IPS-15b (cell line): ENCODE results near the gene PCSK5.

Experiments used
- H3K27me3 ChIP-seq: one replicate; pipeline ENCODE4 v1.6.1; 2013; ENCODE audit warnings: low read length; ENCODE audit not compliant: control insufficient read depth, insufficient read depth
- H3K36me3 ChIP-seq: one replicate; pipeline ENCODE4 v1.6.1; 2013; ENCODE audit warnings: low read length; ENCODE audit not compliant: control insufficient read depth, insufficient read depth
- H3K4me1 ChIP-seq: one replicate; pipeline ENCODE4 v1.6.1; 2013; ENCODE audit warnings: mild to moderate bottlenecking, low read length; ENCODE audit not compliant: control insufficient read depth, insufficient read depth
- H3K4me3 ChIP-seq: one replicate; pipeline ENCODE4 v1.5.1; 2013; ENCODE audit warnings: low read depth, low read length
- H3K9ac ChIP-seq: one replicate; pipeline ENCODE4 v1.6.1; 2013; ENCODE audit warnings: low read depth, mild to moderate bottlenecking, low read length
- H3K9me3 ChIP-seq: one replicate; pipeline ENCODE4 v1.6.1; 2013; ENCODE audit warnings: mild to moderate bottlenecking, low read length; ENCODE audit not compliant: control insufficient read depth, insufficient read depth

PCSK5 gene

DNA sequence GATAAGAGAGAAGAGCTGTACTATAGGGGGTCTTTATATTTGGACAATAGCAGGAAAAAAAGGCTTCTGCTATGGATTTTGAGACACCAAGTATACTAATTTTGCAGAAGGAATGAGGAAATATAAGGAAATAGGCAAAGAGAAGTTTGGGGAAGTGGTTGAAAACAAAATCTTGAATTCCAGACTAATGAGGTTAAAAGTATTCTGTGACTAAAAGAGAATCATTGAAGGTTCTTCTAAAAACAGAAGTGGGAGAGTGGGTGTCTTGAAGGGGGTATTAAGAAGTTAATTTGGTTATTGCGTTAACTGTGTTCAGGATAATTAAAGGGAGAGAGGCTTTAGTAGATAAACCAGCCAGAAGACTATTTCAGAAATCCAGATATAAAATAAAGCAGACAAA lies 355.0 kb downstream of the PCSK5 start:
- Histone ChIP-seq H3K27me3 (no peaks in the 10 kb centered on the region), H3K9me3 (no peaks in the 10 kb centered on the region), H3K36me3 (no peaks in the 10 kb centered on the region), H3K9ac (no peak overlapping the region), H3K4me3 (no peak overlapping the region), H3K4me1 (no peaks in the 10 kb centered on the region)

DNA sequence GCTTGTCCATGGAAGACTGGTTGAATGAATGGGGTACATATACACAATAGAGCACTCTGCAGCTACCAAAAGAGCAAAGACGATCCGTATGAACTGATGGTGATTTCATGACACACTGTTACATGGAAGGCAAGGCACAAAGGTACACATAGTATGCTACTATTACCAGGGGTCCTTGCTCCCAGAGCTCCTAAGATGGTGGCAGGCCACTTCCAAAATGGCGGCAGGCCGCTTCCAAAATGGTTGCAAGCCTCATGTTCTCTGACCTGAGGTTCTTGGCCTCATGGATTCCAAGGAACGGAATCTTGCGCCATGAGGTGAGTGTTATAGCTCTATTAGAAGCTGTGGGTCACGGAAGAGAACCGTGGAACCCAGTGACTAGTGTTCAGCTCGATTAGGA lies 356.2 kb downstream of the PCSK5 start:
- no peak overlapping the region for H3K4me3 ChIP-seq
- H3K9me3 ChIP-seq = no peaks in the 10 kb centered on the region
- no peaks in the 10 kb centered on the region for H3K36me3 ChIP-seq
- no peak overlapping the region for H3K9ac ChIP-seq
- no peaks in the 10 kb centered on the region for H3K4me1 ChIP-seq
- H3K27me3 ChIP-seq = no peaks in the 10 kb centered on the region

DNA sequence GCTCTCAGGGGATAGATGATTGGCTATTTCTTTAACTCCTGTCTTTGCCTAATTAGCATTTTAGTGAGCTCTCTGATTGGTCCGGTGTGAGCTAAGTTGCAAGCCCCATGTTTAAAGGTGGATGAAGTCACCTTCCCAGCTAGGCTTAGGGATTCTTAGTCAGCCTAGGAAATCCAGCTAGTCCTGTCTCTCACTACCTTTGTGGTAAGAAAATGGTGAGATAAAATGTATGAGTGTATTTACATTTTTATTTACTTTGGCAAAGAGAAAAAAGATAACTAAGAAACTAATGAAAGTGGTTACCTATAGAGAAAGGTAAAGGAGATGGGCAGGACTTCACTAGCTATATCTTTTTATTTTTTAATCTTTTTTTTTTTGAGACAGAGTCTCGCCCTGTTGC lies 357.0 kb downstream of the PCSK5 start:
- H3K4me1 ChIP-seq = no peaks in the 10 kb centered on the region
- no peak overlapping the region for H3K4me3 ChIP-seq
- no peaks in the 10 kb centered on the region for H3K36me3 ChIP-seq
- H3K9ac ChIP-seq = no peak overlapping the region
- H3K27me3 ChIP-seq = no peaks in the 10 kb centered on the region
- H3K9me3 ChIP-seq = no peaks in the 10 kb centered on the region

DNA sequence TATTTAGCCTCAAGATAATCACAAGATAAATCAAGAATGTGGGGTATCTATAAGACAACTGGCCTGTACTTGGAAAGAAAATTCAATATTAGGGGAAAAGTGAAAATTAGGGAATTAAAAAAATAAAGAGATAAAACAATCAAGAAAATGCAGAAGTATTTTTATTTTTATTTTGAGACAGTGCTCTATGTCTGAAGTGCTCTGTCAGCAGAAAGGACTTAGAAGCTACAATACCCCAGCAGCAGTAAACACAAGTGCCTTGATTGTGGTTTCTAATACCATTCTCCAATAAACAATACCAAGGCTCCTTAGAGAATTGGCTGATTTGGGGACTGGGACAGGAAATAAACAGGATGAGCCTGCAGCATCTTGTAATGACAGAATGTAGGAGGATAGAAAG lies 358.8 kb downstream of the PCSK5 start:
- H3K4me1 ChIP-seq = no peaks in the 10 kb centered on the region
- H3K27me3 ChIP-seq = no peaks in the 10 kb centered on the region
- H3K9me3 ChIP-seq = no peaks in the 10 kb centered on the region
- H3K9ac ChIP-seq = no peak overlapping the region
- H3K36me3 ChIP-seq = no peaks in the 10 kb centered on the region
- H3K4me3 ChIP-seq = no peak overlapping the region

DNA sequence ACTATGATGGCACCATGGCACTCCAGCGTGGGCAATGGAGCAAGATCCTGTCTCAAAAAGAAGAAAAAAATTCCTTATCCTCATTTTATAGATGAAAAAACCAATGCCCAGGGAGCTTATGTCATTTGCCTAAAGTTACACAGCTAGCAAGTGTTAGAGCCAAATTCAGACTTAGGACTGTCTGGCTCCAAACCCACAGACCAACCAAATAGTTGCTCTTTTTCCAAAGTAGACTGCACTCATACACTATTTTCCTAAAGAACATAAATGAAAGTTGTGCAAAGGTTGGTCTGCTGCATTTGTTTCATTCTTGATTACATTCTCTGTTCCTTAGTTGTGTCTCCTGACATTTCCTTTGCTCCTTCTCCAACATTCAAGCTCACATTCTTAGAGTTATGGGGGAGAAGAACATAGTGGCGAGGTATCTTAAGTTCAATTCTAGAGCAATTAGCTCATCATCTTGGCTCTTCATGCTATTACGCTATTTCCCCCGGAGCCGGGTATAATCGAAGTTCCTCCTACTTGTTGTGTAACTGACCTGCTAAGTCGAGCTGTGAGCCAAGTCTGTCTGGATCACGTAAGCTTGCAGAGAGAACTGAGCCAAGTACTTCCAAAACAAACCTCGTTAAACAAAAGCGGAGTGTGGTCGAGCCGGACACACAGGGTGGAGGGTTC lies 365.4 kb downstream of the PCSK5 start:
- no peak overlapping the region for H3K9ac ChIP-seq
- no peak overlapping the region for H3K4me3 ChIP-seq
- no peaks in the 10 kb centered on the region for H3K4me1 ChIP-seq
- no peaks in the 10 kb centered on the region for H3K27me3 ChIP-seq
- H3K36me3 ChIP-seq = no peaks in the 10 kb centered on the region
- H3K9me3 ChIP-seq = no peaks in the 10 kb centered on the region

DNA sequence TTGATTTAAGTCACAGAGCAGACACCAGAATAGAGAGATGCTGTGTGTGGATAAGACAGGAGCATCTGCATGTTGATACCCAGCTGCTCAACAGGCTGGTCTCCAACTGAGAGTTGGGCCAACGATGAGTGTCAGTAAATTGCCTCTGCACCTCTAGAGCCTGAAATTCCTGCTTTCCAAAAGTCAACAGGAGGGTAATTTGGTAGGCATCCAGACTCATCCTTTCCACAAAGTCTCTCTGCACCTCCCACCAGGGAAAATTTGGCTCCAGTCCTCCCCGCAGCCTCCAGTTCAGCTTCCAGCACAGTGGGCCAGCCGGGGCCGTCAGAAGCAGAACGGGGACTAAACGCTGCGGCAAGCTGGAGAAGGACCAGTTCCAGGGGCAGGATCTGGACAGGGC lies 366.8 kb downstream of the PCSK5 start:
- H3K27me3 ChIP-seq = no peaks in the 10 kb centered on the region
- H3K4me3 ChIP-seq = no peak overlapping the region
- no peaks in the 10 kb centered on the region for H3K9me3 ChIP-seq
- no peaks in the 10 kb centered on the region for H3K36me3 ChIP-seq
- no peaks in the 10 kb centered on the region for H3K4me1 ChIP-seq
- H3K9ac ChIP-seq = no peak overlapping the region

DNA sequence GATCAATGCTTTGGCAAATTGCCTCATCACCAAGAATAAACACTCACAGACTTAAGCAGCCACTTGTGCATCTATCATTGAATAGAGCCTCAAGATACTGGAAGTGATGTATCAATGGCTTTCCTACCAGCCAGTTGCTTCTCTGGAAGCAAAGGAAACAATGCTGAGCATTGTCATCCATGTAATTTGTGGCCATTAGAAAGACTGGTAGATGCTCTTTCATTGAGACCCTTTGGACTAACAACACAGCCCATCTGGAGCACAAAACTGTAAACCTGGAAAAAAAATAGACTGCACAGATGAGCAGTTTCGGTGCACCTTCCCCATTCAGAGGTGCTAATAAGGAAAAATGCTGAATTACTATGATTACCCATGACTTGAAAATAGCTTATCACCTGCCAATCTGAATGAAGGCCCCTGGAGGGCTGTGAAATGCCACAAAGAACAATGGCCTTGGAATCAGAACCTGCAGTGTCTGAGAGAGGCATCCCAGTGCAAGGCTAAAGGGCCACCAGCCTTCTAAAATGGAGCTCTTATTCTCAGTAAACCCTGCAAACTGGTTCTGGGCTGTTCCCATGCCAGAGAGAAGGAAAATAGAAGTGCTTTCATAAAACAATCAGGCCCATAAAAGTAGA lies 376.3 kb downstream of the PCSK5 start:
- H3K9ac ChIP-seq = no peak overlapping the region
- H3K36me3 ChIP-seq = no peaks in the 10 kb centered on the region
- no peaks in the 10 kb centered on the region for H3K9me3 ChIP-seq
- H3K27me3 ChIP-seq = no peaks in the 10 kb centered on the region
- H3K4me3 ChIP-seq = no peak overlapping the region
- H3K4me1 ChIP-seq = no peaks in the 10 kb centered on the region

DNA sequence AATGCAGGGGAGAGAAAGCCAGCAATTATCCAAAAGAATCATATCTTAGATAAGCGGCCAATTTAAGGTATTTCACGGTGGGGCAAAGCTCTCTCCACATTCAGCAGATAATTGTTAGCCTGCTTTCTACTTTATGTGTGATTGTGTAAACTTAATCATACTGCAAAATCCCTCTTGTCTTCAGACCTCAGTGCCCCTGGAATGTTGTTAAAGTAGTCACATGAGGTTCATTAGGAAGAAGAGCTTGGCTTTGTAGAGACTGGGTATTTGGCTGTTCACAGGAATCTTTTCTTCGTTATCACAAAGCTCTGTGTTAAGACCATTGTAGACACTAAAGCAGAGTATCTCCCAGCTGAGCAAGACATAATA lies 376.8 kb downstream of the PCSK5 start:
- no peak overlapping the region for H3K4me3 ChIP-seq
- no peaks in the 10 kb centered on the region for H3K27me3 ChIP-seq
- H3K36me3 ChIP-seq = no peaks in the 10 kb centered on the region
- no peaks in the 10 kb centered on the region for H3K9me3 ChIP-seq
- H3K9ac ChIP-seq = no peak overlapping the region
- H3K4me1 ChIP-seq = no peaks in the 10 kb centered on the region

DNA sequence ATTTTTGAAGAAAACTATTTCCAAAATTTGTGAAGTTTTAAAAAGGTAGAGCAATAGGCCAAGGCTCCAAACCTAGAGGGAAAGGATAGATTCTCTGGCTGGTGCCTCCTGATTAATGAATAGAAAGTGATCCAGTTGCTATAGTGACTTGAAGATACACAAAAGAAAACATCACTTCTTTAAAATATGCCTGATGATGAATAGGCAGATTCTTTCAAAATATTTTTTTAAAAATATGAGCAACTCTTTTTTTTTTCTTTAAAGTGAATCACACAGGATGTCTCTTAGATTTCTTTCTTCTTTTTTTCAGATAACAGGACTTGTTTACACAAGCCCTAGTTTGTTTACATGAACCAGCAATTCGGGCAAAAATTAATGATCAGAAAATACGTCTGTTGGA lies 379.3 kb downstream of the PCSK5 start:
- Histone ChIP-seq H3K9ac (no peak overlapping the region), H3K36me3 (no peaks in the 10 kb centered on the region), H3K27me3 (no peaks in the 10 kb centered on the region), H3K9me3 (no peaks in the 10 kb centered on the region), H3K4me3 (no peak overlapping the region), H3K4me1 (no peaks in the 10 kb centered on the region)

DNA sequence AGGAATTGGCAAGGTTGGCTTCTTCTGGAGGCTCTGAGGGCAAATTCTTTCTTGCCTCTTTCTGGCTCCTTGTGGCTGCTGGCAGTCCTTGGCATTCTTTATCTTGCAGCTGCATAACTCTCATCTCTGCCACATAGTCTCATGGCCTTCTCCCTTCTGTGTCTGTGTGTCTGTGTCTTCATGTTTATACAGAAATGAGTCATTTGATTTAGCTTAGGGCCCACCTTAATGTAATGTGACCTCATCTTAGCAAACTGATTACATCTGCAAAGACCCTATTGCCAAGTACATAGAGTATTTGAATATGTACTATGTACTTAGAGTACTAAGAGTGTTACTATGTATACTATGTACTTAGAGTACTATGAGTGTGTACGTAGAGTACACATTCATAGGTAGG lies 381.3 kb downstream of the PCSK5 start:
- Histone ChIP-seq H3K9ac (no peak overlapping the region), H3K4me3 (no peak overlapping the region), H3K4me1 (no peaks in the 10 kb centered on the region), H3K27me3 (no peaks in the 10 kb centered on the region), H3K36me3 (no peaks in the 10 kb centered on the region), H3K9me3 (no peaks in the 10 kb centered on the region)

DNA sequence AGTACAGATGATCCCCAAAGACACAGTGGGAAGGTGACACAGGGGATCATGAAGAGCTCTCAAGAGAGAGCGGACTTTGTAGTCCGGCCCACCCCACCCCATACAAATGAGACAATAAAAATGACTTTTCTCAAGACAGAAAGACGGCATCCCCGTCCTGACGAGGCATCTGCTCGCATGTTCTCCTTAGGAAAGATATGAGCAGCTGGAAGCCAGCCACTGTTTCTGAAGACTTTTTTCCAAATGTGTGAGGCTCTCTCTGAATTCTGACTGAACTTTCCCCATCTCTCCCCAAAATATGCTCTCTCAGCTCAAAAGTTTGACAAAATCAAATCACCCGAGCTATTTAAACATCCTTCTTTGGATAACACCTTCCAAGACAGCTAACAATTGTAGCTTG lies 398.6 kb downstream of the PCSK5 start:
- H3K4me1 ChIP-seq = no peaks in the 10 kb centered on the region
- no peaks in the 10 kb centered on the region for H3K27me3 ChIP-seq
- H3K9ac ChIP-seq = no peak overlapping the region
- no peak overlapping the region for H3K4me3 ChIP-seq
- H3K9me3 ChIP-seq = no peaks in the 10 kb centered on the region
- no peaks in the 10 kb centered on the region for H3K36me3 ChIP-seq

DNA sequence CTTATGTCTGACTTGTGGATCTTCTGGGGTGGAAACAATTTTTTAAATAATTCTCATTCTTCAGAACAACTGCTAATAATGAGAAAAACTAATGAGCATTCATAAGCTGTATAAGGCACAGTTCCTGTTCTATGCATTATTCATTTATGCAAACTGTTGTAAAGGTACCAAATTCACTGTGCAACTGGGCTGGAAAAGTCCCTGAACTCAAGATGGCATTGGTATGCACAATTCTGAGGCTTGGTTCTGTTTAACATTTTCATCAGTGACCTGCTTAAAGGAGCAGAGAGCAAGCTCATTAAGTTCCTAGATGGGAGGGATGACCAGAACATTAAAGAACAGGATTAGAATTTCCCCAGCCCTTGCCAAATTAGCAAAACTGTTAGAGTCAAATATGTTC lies 399.2 kb downstream of the PCSK5 start:
- no peak overlapping the region for H3K4me3 ChIP-seq
- no peaks in the 10 kb centered on the region for H3K36me3 ChIP-seq
- H3K9me3 ChIP-seq = no peaks in the 10 kb centered on the region
- H3K4me1 ChIP-seq = no peaks in the 10 kb centered on the region
- no peaks in the 10 kb centered on the region for H3K27me3 ChIP-seq
- no peak overlapping the region for H3K9ac ChIP-seq
